Muscle layer of duodenum (tissue), 2 donors: ENCODE measurements around the gene RHOJ.
"Not testable (repeated sequence)": the region's sequence is repeated elsewhere in the genome, so short reads cannot be mapped to it uniquely, and the experiment has no call there.

Experiments used
- H3K27ac ChIP-seq: one replicate; pipeline ENCODE4 v1.7.0; 2013; ENCODE audit warnings: mild to moderate bottlenecking, low read length
- H3K27me3 ChIP-seq: one replicate; pipeline ENCODE4 v1.7.0; 2013; ENCODE audit warnings: low read depth, mild to moderate bottlenecking, control low read depth, low read length
- H3K36me3 ChIP-seq, 2 donors: one replicate each; pipeline ENCODE4 v1.7.0; 2013; ENCODE audit warnings: low read length in 2 of 2, control low read depth in 1 of 2, mild to moderate bottlenecking in 1 of 2; ENCODE audit not compliant: insufficient read depth in 2 of 2, control insufficient read depth in 1 of 2
- H3K4me1 ChIP-seq, 2 donors: one replicate each; pipeline ENCODE4 v1.7.0; 2013; ENCODE audit warnings: low read length in 2 of 2, mild to moderate bottlenecking in 2 of 2, control low read depth in 1 of 2, moderate library complexity in 1 of 2; ENCODE audit not compliant: insufficient read depth in 2 of 2, control insufficient read depth in 1 of 2
- H3K4me3 ChIP-seq, 2 donors: one replicate each; pipeline ENCODE4 v1.7.0; 2013; ENCODE audit warnings: low read length in 2 of 2, low read depth in 1 of 2, mild to moderate bottlenecking in 1 of 2
- H3K9me3 ChIP-seq, 2 donors: one replicate each; pipeline ENCODE4 v1.7.0; 2013; ENCODE audit warnings: low read length in 2 of 2, control low read depth in 1 of 2, mild to moderate bottlenecking in 1 of 2; ENCODE audit not compliant: control insufficient read depth in 1 of 2
- donor health status: healthy.

Gene RHOJ

GRCh38 chr14:63300854-63301253 is 96.6 kb downstream of the RHOJ start:
- Histone ChIP-seq H3K9me3 (no peaks in the 10 kb centered on the region), H3K27ac (no peak overlapping the region), H3K4me1 (no peaks in the 10 kb centered on the region), H3K36me3 (no peaks in the 10 kb centered on the region), H3K4me3 (no peak overlapping the region), H3K27me3 (no peaks in the 10 kb centered on the region)

- Histone ChIP-seq H3K27ac (no peak overlapping the region), H3K4me1 (no peaks in the 10 kb centered on the region), H3K27me3 (no peaks in the 10 kb centered on the region), H3K9me3 (no peaks in the 10 kb centered on the region), H3K36me3 (no peaks in the 10 kb centered on the region), H3K4me3 (no peak overlapping the region)
Measured at GRCh38 chr14:63301891-63302534, 97.8 kb downstream of the RHOJ start.

- H3K27me3 ChIP-seq, H3K4me3 ChIP-seq, H3K9me3 ChIP-seq, H3K4me1 ChIP-seq, H3K36me3 ChIP-seq, H3K27ac ChIP-seq: not testable (repeated sequence)
Measured at GRCh38 chr14:63304429-63304828, 100.2 kb downstream of the RHOJ start.

- no peaks in the 10 kb centered on the region for H3K9me3 ChIP-seq
- H3K4me1 ChIP-seq = no peaks in the 10 kb centered on the region
- H3K27me3 ChIP-seq = no peaks in the 10 kb centered on the region
- no peak overlapping the region for H3K4me3 ChIP-seq
- H3K36me3 ChIP-seq = no peaks in the 10 kb centered on the region
- no peak overlapping the region for H3K27ac ChIP-seq
Measured at GRCh38 chr14:63308723-63309317, 104.6 kb downstream of the RHOJ start.

- Histone ChIP-seq H3K9me3 (no peaks in the 10 kb centered on the region), H3K4me1 (no peaks in the 10 kb centered on the region), H3K27me3 (no peaks in the 10 kb centered on the region), H3K27ac (no peak within 1 kb of the TSS), H3K36me3 (no peaks in the 10 kb centered on the region), H3K4me3 (no peak within 1 kb of the TSS)
Measured at GRCh38 chr14:63318835-63319234, 114.6 kb downstream of the RHOJ start, which contains the start of gene GPHB5. TSS of gene GPHB5 (minus strand) at chr14:63318935. CDS start at chr14:63317849, 1,086 bp downstream.

GRCh38 chr14:63322472-63322871 is 118.2 kb downstream of the RHOJ start:
- Histone ChIP-seq H3K27me3 (no peaks in the 10 kb centered on the region), H3K4me3 (no peak overlapping the region), H3K36me3 (no peaks in the 10 kb centered on the region), H3K27ac (no peak overlapping the region), H3K9me3 (no peaks in the 10 kb centered on the region), H3K4me1 (no peaks in the 10 kb centered on the region)

- Histone ChIP-seq H3K27me3 (no peaks in the 10 kb centered on the region), H3K4me1 (no peaks in the 10 kb centered on the region), H3K27ac (no peak overlapping the region), H3K4me3 (no peak overlapping the region), H3K36me3 (no peaks in the 10 kb centered on the region), H3K9me3 (no peaks in the 10 kb centered on the region)
Measured at GRCh38 chr14:63322897-63323573, 118.8 kb downstream of the RHOJ start.

GRCh38 chr14:63326840-63327239 is 122.6 kb downstream of the RHOJ start:
- Histone ChIP-seq H3K4me1 (no peaks in the 10 kb centered on the region), H3K27me3 (no peaks in the 10 kb centered on the region), H3K4me3 (no peak overlapping the region), H3K36me3 (no peaks in the 10 kb centered on the region), H3K27ac (no peak overlapping the region), H3K9me3 (no peaks in the 10 kb centered on the region)

GRCh38 chr14:63328787-63329737 is 124.8 kb downstream of the RHOJ start:
- Histone ChIP-seq H3K4me1 (no peaks in the 10 kb centered on the region), H3K27me3 (no peaks in the 10 kb centered on the region), H3K36me3 (no peaks in the 10 kb centered on the region), H3K4me3 (no peak overlapping the region), H3K9me3 (no peaks in the 10 kb centered on the region), H3K27ac (no peak overlapping the region)

GRCh38 chr14:63342371-63342770 is 138.1 kb downstream of the RHOJ start:
- no peaks in the 10 kb centered on the region for H3K27me3 ChIP-seq
- no peaks in the 10 kb centered on the region for H3K36me3 ChIP-seq
- H3K4me3 ChIP-seq = no peak overlapping the region
- no peaks in the 10 kb centered on the region for H3K4me1 ChIP-seq
- no peak overlapping the region for H3K27ac ChIP-seq
- no peaks in the 10 kb centered on the region for H3K9me3 ChIP-seq
